IPS DF 4.7 (cell line): ENCODE measurements around the gene COPG2.
"Not testable (repeated sequence)": the region's sequence is repeated elsewhere in the genome, so short reads cannot be mapped to it uniquely, and the experiment has no call there.

Experiments
- DNase-seq: peaks from one replicate; pipeline ENCODE4 v3.0.0-alpha.2; 2013; ENCODE audit warnings: low spot score; ENCODE audit errors: extremely low read depth

COPG2 gene, protein sequence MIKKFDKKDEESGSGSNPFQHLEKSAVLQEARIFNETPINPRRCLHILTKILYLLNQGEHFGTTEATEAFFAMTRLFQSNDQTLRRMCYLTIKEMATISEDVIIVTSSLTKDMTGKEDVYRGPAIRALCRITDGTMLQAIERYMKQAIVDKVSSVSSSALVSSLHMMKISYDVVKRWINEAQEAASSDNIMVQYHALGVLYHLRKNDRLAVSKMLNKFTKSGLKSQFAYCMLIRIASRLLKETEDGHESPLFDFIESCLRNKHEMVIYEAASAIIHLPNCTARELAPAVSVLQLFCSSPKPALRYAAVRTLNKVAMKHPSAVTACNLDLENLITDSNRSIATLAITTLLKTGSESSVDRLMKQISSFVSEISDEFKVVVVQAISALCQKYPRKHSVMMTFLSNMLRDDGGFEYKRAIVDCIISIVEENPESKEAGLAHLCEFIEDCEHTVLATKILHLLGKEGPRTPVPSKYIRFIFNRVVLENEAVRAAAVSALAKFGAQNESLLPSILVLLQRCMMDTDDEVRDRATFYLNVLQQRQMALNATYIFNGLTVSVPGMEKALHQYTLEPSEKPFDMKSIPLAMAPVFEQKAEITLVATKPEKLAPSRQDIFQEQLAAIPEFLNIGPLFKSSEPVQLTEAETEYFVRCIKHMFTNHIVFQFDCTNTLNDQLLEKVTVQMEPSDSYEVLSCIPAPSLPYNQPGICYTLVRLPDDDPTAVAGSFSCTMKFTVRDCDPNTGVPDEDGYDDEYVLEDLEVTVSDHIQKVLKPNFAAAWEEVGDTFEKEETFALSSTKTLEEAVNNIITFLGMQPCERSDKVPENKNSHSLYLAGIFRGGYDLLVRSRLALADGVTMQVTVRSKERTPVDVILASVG

DNA sequence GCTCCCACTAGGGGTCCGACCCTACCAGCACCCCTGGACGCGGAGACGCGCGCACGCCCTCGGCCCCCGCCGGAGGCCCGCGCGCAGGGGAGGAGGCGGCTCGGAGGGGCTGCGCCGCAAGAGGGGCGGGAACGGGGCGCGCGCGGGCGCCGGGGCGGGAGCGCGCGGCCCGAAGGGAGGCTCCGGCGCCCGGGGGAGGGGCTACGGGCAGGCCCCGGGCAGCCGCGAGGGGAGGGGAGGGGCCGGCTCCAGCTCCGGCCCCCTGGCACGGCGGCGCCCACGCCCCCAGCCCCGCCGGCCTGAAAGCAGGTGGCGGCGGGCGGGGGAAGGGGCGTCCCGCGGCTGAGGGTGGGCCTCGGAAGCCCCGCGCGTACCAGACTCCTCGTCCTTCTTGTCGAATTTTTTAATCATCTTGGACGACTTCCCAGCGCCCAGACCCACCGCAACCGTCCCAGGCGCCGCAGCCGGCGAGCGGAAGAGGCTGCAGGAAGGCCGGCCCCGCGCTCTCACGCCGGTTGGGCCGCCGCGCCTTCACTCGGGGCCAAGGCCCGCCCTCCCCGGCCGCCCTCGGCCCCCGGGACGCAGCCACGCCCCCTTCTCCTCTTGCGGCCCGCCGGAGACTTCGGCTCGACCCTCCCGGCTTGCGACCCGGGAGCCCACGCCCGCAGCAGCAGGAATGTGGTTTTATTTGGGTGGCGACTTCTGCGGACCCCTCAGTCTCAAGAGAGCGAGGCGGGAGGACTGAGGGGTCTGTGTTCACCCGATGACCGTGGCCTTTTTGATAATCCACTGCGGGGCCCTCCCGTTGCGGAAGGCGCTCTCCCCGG, at the start of gene COPG2:
COPG2 (minus strand) TSS at position 491 of the 827 bp plus-strand sequence; CDS start at position 411, 80 bp downstream.
- no peak for DNase-seq

DNA sequence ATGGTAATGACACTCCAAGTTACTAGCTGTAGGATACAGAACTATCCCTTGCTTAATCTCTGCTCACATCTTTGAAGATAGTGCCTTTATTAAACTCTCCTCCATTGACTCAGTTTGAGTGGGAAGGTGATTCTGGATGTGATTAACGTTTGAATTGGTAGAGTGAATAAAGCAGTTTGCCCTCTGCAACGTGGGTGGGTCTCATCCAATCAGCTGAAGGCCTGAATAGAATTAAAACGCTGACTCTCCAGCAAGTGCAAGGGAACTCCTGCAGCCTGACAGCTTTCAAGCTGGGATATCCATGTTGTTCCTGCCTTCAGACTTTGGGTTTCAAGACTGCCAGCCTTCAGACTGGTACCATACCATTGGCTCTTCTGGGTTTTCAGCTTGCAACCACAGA, 43.9 kb upstream of the COPG2 start:
- no peak for DNase-seq

DNA sequence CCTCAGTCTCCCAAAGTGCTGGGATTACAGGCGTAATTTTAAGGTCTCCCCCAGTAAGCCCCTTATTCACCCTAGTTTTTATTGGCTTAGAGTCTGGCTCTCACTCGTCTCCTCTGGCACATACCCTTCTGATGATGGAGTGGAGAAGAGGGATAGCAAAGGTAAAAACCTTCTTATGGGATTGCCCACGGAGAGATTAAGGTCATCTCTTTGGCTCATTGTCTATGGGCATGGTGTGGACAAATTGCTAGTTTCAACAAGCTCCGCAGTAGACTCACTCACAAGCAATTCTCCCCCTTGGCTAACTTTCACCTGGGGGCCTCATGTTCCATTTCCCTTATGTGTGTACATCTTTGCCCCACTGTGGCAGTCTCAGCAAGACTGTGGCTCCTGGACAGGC, 40.2 kb upstream of the COPG2 start:
- no peak for DNase-seq

DNA sequence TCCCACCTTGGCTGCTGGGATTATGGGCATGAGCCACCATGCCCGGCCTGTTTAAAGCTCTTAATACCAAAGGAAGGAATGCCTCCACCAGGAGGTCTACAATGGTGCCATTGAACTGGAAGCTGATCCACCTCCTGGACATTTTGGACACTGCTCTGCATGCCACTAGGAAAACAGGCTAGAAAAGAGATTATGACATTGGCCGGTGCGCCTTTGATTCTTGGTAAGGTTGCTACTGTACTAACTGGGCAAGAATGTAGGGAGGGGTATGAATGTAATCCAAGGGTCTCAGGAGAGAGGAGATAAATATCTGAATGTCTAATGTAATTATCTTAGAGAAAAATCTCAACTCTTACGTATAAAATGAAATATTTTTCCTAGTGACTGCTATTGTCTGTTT, 39.5 kb upstream of the COPG2 start:
- DNase-seq: no peak

DNA sequence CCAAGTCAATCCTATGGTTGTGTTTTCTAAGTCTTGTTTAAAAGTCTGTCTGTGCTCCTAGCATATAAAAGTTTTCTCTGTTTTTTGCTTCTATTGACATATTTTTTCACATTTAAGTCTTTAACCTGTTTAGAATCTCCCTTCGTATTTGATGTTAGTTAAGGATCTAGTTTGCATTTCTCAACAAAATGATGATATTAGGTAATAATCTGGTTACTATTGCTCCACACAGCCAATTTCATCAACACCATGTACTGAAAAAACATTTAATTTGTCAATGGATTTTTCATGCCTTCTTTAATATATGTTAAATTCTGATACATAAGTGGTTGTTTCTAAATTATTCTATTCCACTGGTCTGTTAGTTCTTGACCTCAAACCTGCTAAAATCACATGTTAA, 35.3 kb upstream of the COPG2 start:
- DNase-seq: no peak

DNA sequence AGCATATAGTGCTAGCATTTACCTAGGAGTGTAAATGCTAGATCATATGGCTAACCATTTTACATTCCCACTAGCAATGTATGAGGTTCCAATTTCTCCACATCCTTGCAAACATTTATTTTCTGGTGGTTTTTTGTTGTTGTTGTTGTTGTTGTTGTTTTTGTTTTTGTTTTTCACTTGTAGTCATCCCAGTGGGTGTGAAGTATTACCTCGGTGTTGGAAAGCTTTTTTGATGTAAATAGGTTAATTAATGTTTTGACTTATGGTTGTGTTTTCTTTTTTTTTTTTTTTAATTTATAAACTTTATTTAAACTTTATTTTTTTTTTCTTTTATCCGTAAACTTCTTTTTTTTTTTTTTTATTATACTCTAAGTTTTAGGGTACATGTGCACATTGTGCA, 33.1 kb upstream of the COPG2 start:
- DNase-seq: no peak

DNA sequence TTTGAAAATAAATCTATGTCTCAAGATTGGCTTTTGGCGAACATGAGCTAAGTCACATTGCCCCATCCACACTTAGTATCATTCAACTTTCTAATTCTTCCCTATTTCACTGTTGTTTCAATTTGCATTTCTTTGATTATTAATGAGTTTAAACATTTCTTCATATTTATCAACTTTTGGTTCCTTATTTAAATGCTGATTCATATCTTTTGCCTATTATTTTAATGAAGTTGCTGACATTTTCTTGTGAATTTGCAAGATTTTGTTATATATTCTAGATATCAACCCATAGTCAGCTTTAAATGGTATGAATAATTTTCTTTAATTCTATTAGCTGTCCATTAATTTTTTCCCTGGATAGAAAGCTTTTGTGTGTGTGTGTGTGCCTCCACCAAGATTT, 32.2 kb upstream of the COPG2 start:
- no peak for DNase-seq

DNA sequence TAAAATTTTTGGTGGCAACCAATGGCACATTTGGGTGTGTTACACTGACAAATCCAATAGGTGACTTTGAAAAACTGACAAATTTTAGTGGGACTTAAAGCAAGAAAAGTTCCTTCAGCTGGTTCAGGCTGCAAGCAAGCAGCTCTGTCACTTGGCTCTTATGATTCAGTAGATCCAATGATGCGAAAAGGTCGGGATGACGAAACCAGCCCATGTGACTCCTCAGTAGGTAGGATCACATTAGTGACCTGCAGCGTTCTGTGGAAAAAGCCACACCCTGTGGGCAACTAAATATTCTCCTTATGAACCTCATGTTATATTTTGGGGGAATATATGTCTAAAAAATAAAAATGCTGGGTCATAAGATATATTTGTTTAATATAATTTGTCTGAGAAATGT, 31.1 kb upstream of the COPG2 start:
- DNase-seq: no peak

DNA sequence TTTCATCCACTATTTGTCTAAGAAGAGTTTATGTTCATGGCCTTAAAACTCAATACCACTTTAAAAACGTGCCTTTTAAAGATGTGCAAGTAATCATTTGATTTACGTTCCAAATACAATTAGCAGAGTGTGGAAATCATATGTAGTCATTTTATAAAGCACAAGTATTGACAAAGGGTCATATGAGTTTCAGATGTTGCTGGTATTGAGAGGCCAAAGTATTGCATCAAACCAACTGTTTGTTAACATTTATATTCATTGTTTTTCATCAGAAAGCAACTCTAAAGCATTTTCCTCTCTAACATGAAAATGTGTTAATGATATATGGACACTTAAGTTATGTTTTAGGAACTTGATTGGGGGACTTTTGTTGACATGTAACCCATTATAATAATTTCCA, 29.3 kb upstream of the COPG2 start:
- no peak for DNase-seq

DNA sequence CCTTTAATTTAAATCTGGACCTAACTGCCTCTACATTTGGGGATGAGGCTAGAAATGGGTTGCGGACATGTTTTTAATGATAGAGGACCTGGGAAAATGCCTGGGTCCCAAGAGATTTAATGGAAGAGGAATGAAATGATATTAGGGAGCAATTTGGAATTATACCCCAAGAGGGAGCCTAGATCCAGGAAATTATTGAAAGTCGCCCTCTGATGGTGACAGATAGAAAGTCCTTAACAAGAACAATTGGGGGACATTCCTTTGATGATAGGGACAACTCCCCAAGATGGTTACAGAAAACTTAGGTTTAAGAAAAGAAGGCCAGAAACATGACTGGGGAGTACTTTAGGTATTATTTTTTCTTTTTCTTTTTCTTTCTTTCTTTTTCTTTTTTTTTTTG, 27.3 kb upstream of the COPG2 start:
- no peak for DNase-seq

DNA sequence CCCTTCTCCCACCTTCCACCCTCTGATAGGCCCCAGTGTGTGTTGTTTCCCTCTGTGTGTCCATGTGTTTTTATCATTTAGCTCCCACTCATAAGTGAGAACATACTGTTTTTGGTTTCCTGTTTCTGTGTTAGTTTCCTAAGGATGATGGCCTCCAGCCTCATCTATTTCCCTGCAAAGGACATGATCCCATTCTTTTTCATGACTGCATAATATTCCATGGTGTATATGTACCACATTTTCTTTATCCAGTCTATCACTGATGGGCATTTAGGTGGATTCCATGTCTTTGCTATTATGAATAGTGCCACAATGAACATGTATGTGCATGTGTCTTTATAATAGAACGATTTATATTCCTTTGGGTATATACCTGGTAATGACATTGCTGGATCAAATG, 23.8 kb upstream of the COPG2 start:
- not testable (repeated sequence) for DNase-seq

DNA sequence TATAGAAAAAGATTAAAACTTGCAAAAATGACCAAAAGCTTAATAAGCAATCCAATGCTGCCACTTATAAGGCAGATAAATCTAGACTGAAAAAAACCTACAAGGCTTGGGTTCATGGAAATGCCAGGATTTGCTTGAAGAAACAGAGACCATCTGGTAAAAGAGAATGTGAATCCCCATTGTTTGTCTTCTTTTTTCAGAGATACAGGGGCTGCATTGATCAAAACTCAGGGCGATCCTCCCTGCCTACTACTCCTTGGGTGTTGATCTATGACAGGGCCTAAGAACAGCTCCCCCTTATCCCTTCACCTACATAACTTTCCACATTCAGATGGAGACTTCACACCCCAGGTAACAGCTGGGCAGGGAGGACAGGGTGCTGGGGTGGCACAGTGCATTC, 21.1 kb upstream of the COPG2 start:
- no peak for DNase-seq

DNA sequence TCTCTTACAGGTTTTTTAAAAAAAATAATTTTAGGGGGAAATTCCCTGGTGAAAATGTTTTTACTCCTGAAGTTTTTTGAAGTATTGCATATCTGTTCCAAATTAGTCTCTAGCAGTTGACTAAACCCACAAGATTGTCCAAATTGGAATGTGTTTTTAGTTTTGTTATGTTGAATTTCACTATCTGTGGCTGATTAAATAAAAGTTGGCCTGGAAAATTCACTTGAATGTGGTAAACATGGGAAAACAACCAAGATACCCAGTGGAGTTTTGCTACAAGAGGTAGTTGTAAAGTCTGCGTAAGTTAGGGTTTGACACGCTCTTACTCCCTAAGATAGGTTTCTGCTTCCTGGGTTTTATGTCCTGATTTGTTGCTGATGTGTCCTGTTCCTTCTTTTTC, 14.5 kb upstream of the COPG2 start:
- DNase-seq: no peak

DNA sequence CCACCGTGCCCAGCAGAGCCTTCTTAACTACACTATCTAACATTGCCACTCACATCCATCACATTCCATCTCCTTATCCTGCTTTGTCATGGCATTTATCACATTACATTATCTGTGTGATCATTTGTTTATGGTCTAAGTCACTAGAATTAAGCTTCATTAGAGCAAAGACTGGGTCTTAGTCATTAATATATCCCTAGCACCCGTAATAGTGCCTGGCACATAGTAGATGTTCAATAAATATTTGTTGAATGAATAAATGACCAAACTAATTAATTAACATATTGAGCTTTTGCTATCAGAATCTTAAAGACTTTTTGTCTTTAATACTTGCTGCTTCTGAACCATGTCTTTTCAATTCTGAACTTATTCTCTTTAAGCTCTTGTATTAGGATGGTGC, 5.9 kb upstream of the COPG2 start:
- no peak for DNase-seq

DNA sequence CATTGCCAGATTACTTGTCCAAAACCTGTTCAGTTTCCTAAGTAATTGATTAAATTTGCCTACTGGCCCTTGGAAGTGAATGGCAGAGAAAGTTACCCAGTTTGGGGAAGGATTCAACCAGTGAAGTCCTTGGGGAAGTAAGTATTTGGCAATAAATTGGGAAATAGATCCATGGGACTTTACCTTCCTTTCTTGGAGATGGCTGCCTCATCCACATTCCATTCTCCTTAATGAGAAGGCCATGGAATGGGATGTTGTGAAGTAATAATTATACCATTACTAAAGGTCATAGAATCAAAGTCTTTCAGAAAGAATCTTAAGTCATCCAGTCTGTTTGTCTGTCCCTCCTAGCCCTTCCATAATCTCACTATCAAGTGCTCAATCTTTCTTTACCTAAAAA, 4.5 kb upstream of the COPG2 start:
- DNase-seq: no peak

DNA sequence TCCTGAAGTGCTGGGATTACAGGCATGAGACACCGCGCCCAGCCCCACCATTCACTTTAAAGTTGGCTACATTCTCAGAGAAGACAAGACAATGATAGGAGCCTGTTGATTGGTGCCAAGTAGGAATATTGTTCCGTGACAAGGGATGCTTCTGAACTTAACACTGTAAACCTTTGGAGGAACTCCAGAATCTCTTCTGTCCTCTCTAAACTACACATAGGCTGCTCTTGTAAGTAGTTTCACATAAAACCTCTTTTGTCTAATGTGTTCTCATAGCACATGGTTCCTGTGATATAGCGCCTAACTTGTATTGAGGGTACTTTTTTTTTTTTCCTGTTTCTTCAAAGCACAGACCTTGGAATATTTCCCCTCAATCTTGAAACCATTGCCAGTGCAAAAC, 3.6 kb upstream of the COPG2 start:
- no peak for DNase-seq

DNA sequence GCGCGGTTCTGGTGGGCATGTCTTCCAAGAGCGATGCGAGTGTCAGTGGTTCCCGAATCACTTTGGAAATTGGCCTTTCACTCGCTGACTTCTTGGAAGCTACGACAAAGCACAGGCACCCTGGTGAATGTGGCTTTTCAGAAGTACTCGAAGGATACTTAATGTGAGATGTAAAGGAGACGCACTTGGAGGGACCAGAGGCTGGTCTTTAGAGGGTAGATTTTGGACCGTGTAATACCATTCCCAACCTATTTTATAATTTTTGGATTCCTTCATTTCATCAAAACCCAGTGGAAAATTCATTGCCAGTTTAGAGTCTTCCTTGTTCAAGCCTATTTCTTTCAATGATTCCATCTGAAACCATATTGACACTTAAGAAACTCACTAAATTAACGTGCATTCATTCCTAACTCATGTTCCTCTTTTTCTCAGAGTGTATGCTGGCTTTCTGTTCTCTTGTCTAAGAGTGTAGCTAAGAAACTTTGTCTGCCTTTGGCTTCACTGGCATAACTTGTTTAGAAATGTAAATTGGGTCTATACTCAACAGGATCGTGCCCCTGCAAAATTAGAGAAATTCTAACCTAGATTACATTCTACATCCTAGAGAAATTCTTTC, 645 bp upstream of the COPG2 start:
- no peak for DNase-seq

DNA sequence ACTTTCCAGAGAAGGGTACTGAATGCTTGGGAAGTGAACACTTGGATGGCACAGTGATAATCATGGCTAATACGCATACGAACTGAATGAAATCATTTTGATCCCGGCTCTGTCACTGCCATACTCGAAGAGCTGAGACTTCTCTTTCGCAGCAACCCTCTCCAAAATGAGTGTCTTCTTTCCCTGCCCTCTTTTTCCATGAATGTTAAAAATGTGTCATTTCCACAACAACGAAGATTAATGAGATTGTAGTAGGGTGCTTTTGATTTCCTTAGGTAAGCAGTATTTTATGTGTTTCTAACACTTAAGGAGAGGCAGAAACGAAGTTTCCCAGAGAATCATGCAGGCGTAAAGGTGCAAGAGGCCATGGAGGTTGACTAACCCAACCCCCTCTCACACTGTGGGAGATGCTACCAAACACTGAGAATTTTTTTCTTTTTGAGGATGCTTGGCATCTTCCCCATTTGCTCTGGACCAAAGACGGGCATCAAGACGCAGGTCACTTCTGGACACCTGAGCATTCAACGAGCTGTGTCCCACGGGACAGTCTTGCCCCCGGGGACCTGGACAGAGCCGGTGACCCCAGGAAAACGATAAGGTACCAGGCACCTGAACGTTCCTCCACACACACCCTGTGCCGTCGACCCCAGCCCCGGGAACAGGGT, 823 bp downstream of the COPG2 start:
- DNase-seq: no peak

DNA sequence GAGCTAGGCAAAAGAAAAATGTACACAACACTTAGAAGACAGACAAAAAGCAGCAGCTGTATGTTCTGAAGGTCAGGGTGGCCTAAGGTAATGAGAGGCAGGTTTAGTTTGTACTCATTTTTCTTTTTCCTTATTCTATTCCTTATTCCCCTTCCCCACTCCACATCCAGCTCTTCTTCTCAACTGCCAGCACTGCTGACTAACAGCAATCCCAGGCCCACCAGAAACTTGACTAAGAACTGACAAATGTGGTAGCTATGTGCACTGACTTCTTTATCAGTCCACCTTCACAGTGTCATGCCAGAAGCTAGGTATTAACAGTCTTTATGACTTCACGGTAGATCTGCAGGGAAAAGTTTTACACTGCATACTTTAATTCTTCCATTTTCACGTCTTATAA, 6.1 kb downstream of the COPG2 start:
- no peak for DNase-seq

DNA sequence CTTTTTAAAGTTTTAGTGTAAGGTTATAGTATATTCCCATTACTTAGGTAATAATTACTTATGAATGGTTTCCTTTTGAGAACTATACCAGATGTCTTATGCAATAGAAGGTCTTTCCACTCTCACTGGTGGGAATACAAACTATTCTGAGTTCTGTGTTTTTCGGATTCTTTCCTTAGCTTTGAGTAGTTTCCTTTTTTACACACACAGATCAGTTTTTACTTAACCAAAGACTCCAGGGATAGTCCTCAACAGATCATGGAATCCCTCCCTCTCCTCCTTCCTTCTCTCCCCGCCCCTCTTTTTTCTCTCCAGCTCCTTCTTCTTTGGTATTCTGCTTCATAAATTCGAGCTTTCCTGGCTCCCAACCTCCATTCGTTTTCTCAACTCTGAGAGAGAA, 13.3 kb downstream of the COPG2 start:
- no peak for DNase-seq

DNA sequence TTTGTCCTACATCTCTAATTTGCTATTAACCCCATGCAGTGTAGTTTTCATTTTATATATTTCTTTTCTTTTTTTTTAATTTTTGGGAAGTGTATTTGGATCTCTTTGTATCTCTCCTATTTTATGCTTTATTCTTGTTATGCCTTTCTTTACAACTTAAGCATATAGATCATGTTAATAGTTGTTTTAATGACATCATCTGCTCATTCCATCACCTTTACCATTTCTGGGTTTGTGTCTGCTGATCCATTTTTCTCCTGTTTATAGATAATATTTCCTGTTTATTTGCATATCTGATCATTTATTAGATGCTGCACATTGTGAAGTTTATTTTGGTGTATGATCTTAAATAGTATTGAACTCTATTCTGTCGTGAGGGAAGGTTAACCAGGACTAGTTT, 13.7 kb downstream of the COPG2 start:
- no peak for DNase-seq
